Esophagus squamous epithelium (tissue), 4 donors: ENCODE results near the gene OGFOD2.

Source experiments
- POLR2A ChIP-seq, 4 donors: fragments of 450-650 bp; IDR thresholded peaks; one replicate each; pipeline ENCODE4 v1.6.1; 2017; ENCODE audit warnings: antibody characterized with exemption in 4 of 4, mild to moderate bottlenecking in 4 of 4, moderate library complexity in 3 of 4
- TF ChIP-seq, protein P1 (sequence below), 6 experiments: fragments of 450-650 bp in 4 of 6; fragments of 200-600 bp in 2 of 6; sonication (generic) in 2 of 6; IDR thresholded peaks; one replicate each; pipeline ENCODE4 v1.5.1; 2016 to 2019; ENCODE audit warnings: antibody characterized with exemption in 6 of 6, mild to moderate bottlenecking in 4 of 6, moderate library complexity in 4 of 6

DNA sequence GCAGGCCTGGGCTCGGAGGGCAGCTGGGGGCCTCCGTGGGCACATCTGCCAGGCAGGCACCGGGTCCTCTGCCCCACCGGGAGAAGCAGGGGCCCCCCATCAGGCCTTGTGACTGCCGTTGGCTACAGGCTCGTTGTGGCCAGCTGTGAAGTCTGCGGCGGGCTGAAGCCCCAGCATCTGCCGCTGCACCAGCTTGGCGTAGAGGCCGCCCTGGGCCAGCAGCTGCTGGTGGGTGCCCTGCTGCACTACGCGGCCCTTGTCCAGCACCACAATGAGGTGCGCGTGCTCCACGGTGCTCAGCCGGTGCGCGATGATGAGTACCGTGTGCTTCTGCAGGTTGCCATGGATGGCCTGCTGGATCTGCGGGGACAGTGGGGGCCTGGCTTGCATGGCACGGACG lies 45.2 kb upstream of the OGFOD2 start:
- TF ChIP-seq, protein P1, sequence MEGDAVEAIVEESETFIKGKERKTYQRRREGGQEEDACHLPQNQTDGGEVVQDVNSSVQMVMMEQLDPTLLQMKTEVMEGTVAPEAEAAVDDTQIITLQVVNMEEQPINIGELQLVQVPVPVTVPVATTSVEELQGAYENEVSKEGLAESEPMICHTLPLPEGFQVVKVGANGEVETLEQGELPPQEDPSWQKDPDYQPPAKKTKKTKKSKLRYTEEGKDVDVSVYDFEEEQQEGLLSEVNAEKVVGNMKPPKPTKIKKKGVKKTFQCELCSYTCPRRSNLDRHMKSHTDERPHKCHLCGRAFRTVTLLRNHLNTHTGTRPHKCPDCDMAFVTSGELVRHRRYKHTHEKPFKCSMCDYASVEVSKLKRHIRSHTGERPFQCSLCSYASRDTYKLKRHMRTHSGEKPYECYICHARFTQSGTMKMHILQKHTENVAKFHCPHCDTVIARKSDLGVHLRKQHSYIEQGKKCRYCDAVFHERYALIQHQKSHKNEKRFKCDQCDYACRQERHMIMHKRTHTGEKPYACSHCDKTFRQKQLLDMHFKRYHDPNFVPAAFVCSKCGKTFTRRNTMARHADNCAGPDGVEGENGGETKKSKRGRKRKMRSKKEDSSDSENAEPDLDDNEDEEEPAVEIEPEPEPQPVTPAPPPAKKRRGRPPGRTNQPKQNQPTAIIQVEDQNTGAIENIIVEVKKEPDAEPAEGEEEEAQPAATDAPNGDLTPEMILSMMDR (IDR thresholded peaks at IDR 0.05), result no peak
- TF ChIP-seq POLR2A (IDR thresholded peaks at IDR 0.05), result no peak
